Measurements from ENCODE around the gene ESRRB. TPM values are rescaled to one million over a fixed set of nuclear protein-coding genes. Genes with fewer than 3 reads are reported as not detected.

Gene ESRRB
- polyA plus RNA-seq, 1 experiment = not detected

DNA sequence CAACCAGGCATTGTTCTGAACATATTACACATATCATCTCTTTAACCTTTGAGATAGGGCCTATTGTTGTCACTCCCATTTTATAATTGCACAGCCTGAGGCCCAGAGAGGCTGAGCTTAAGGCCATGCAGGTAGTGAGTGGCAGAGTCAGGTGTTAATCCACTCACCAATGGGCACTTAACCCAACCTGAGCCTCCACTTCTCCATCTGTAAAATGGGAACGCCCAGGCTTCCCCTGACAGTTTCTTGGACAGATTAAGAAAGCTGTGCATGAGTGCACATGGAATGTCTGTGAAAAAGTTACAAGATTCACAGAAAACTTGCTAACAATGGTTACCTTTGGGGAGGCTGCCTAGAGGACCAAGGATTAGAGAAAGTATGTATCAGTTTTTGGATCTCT lies 32.9 kb downstream of the ESRRB start:
- peaks cover 20% of the 10 kb centered on the region for H3K27me3 ChIP-seq (ENCODE audit: control insufficient read depth, insufficient read depth, low read length)
- ChIA-PET POLR2A (no interaction called here), CTCF (interaction anchor here (0.6 to 1.5 kb wide), 2 partner anchors 12 to 22 kb away, joined by 7 read pairs; no protein-coding TSS in a partner anchor)
- TF ChIP-seq, protein P1, sequence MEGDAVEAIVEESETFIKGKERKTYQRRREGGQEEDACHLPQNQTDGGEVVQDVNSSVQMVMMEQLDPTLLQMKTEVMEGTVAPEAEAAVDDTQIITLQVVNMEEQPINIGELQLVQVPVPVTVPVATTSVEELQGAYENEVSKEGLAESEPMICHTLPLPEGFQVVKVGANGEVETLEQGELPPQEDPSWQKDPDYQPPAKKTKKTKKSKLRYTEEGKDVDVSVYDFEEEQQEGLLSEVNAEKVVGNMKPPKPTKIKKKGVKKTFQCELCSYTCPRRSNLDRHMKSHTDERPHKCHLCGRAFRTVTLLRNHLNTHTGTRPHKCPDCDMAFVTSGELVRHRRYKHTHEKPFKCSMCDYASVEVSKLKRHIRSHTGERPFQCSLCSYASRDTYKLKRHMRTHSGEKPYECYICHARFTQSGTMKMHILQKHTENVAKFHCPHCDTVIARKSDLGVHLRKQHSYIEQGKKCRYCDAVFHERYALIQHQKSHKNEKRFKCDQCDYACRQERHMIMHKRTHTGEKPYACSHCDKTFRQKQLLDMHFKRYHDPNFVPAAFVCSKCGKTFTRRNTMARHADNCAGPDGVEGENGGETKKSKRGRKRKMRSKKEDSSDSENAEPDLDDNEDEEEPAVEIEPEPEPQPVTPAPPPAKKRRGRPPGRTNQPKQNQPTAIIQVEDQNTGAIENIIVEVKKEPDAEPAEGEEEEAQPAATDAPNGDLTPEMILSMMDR (IDR thresholded peaks at IDR 0.05; ENCODE audit: low read depth, low read length) = no peak
- H3K4me3 ChIP-seq (ENCODE audit: low read depth, low read length) = no peak overlapping the region
- no peaks in the 10 kb centered on the region for H3K9me3 ChIP-seq (ENCODE audit: control insufficient read depth, insufficient read depth, low read length)
- H3K27ac ChIP-seq (ENCODE audit: low read depth, low read length) = no peak overlapping the region
- DNase-seq (ENCODE audit: low read depth, low spot score) = no peak

DNA sequence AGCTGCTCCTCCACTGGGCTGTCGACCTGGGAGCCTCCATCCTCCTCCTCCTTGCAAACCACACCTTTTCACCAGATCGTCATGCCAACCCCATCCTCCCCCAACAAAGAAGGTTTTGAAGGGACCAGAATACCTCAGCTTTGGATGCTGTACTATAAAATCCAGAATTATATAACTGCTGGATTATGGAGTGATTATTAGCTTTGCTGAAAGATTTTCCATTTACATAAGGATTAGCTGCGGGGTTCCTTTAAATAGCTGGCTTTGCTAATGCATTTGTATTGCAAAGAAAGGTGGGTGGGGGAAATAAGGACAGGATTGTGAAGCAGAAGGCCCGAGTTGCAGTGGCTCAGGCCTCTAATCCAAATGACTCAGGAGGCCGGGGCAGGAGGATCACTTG lies 36.6 kb downstream of the ESRRB start:
- H3K27ac ChIP-seq (ENCODE audit: low read depth, low read length) = no peak overlapping the region
- ChIA-PET POLR2A (no interaction called here), CTCF (no interaction called here)
- no peak for DNase-seq (ENCODE audit: low read depth, low spot score)
- H3K4me3 ChIP-seq (ENCODE audit: low read depth, low read length) = no peak overlapping the region
- peaks cover 16% of the 10 kb centered on the region for H3K27me3 ChIP-seq (ENCODE audit: control insufficient read depth, insufficient read depth, low read length)
- H3K9me3 ChIP-seq (ENCODE audit: control insufficient read depth, insufficient read depth, low read length) = no peaks in the 10 kb centered on the region
- TF ChIP-seq, protein P1 (IDR thresholded peaks at IDR 0.05; ENCODE audit: low read depth, low read length) = no peak

DNA sequence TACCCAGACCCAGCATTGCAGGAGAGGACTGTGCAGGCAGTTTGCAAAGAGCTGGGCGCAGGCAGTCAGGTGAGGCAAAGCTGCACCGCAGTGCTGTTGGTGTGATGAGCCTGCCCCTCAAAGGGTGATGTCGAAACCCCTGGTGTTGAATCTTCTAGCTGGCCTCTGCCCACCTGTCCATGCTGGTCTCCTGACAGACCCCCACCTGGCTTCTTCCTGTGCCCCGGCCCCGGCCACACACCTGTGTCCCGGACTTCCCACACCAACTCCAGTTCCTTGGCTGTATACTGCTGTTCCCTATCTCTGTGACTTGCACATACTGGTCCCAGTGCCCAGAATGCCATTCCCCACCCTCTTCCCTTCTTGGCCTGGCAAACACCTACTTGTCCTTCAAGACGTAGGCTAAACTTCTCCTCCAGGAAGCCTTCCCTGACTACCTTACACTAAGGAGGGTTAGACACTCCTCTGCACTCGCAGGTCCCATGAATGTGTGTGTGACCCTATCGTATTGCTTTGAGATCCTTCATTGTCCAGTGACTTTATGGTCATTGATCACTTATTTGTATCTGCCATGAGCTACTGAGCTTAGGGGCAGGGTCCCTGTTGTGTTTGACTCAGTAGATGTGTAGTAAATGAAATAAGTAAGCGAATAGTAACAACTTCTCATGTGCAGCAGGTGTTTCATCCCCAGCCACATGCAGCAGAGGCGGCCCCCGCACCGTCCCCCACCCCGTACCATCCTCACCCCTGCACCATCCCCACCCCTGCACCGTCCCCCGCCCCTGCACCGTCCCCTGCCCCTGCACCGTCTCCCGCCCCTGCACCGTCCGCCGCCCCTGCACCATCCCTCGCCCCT lies 37.4 kb downstream of the ESRRB start:
- TF ChIP-seq, protein P1 (IDR thresholded peaks at IDR 0.05; ENCODE audit: low read depth, low read length) = no peak
- Histone ChIP-seq H3K27ac (ENCODE audit: low read depth, low read length) (no peak overlapping the region), H3K4me3 (ENCODE audit: low read depth, low read length) (no peak overlapping the region), H3K27me3 (ENCODE audit: control insufficient read depth, insufficient read depth, low read length) (peaks cover 13% of the 10 kb centered on the region), H3K9me3 (ENCODE audit: control insufficient read depth, insufficient read depth, low read length) (no peaks in the 10 kb centered on the region)
- no peak for DNase-seq (ENCODE audit: low read depth, low spot score)
- CTCF ChIA-PET = no interaction called here
- POLR2A ChIA-PET = no interaction called here

DNA sequence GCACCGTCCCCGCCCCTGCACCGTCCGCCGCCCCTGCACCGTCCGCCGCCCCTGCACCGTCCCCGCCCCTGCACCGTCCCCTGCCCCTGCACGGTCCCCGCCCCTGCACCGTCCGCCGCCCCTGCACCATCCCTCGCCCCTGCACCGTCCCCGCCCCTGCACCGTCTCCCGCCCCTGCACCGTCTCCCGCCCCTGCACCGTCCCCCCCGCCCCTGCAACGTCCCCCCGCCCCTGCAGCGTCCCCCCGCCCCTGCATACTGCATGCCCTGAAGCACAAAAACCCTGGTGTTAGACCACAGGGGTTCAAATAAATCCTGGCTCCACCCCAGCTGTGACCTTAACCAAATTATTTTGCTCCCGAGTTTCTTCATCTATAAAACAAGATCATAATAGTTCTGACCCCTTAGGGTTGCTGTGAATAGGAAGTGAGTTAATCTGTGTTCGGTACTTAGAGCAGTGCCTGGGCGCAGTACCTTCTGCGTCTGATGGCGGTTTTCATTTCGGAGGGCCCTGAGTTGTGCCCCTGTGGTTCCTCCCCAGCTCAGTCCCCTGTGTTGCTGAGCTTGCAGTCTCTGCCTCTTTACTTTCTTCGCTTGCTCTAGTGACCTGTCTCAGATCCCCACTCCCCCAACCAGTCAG lies 38.1 kb downstream of the ESRRB start:
- H3K27ac ChIP-seq (ENCODE audit: low read depth, low read length) = no peak overlapping the region
- DNase-seq (ENCODE audit: low read depth, low spot score) = no peak
- no peaks in the 10 kb centered on the region for H3K9me3 ChIP-seq (ENCODE audit: control insufficient read depth, insufficient read depth, low read length)
- ChIA-PET POLR2A (no interaction called here), CTCF (no interaction called here)
- TF ChIP-seq, protein P1 (IDR thresholded peaks at IDR 0.05; ENCODE audit: low read depth, low read length) = no peak
- H3K4me3 ChIP-seq (ENCODE audit: low read depth, low read length) = no peak overlapping the region
- peaks cover 13% of the 10 kb centered on the region for H3K27me3 ChIP-seq (ENCODE audit: control insufficient read depth, insufficient read depth, low read length)

DNA sequence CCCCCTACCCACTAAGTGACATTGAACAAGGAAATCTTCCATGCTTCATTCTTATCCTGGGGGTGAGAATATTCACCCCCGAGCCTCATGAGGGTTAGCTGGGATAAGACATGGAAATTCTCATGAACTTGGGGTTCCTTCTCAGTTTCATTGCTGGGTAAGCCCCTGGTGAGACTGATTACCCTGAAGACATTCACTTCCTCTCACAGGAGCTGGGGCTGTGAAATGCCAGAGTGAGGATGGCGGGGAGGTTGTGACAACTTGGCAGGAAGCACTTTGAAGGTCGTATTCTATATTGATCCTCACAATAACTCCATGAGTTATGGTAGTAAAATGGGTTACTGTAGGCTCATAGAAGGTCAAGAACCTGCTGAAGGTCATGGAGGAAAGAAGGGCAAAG lies 43.5 kb downstream of the ESRRB start:
- Histone ChIP-seq H3K4me3 (ENCODE audit: low read depth, low read length) (no peak overlapping the region), H3K9me3 (ENCODE audit: control insufficient read depth, insufficient read depth, low read length) (no peaks in the 10 kb centered on the region), H3K27ac (ENCODE audit: low read depth, low read length) (no peak overlapping the region), H3K27me3 (ENCODE audit: control insufficient read depth, insufficient read depth, low read length) (peaks cover 2% of the 10 kb centered on the region)
- no peak for DNase-seq (ENCODE audit: low read depth, low spot score)
- POLR2A ChIA-PET = no interaction called here
- CTCF ChIA-PET = no interaction called here
- TF ChIP-seq, protein P1 (IDR thresholded peaks at IDR 0.05; ENCODE audit: low read depth, low read length) = no peak
